ENCODE results near the gene TSEN2. TPM values are rescaled to one million over a fixed set of nuclear protein-coding genes. Genes with fewer than 3 reads are reported as not detected.

Gene TSEN2
- total and polyA plus RNA-seq, 2 of the 13 experiments (the other 11 are each of a cell fraction or from before 2014, with no cell fraction given): 11.0 to 17.3 TPM

DNA sequence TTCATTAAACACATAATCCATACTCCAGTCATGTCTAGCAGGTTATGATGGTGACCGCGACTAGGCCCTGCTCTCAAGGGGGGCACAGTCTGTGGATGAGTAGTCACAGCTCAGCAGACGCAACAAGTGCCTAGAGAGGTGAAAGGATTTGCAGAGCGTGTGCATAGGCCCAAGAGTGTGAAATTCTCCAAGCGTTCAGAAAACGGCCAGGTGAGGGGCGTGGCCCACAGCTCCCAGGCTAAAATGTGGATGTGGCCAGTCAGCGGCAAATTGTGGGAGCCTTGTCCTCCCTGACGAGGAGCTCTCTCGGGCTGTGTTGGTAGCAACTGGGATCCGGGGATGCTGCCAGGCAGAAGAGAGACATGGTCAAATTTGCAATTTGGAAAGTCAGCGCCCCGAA is 46.4 kb upstream of the TSEN2 start:
- no peaks in the 10 kb centered on the region for H3K4me1 ChIP-seq (ENCODE audit: insufficient read depth, low read length)
- H3K9me3 ChIP-seq (ENCODE audit: low read length): no peaks in the 10 kb centered on the region
- FAIRE-seq (no peak), DNase-seq (ENCODE audit: low spot score) (no peak), ATAC-seq (no peak; the same call in none of the 3 replicates)
- H3K36me3 ChIP-seq (replicated peaks in 1 of 2; ENCODE audit: control insufficient read depth in 1 of 2, insufficient read depth in 2 of 2, low read length in 2 of 2): peaks cover 0 to 9% of the 10 kb centered on the region in 2 experiments; a peak in 2 of 5 replicates
- H3K9ac ChIP-seq (ENCODE audit: insufficient read depth, low read depth, low read length): no peak overlapping the region
- no peaks in the 10 kb centered on the region for H3K79me2 ChIP-seq (ENCODE audit: insufficient read depth, low read length)
- H2AFZ ChIP-seq (ENCODE audit: low read length): no peak overlapping the region
- H3K27me3 ChIP-seq (ENCODE audit: control insufficient read depth in 1 of 2, insufficient read depth in 2 of 2, low read length in 2 of 2): no peaks in the 10 kb centered on the region
- ChIA-PET POLR2A (interaction anchor here (2.2 kb wide), 1 partner anchor 32 kb away, joined by 4 read pairs; no protein-coding TSS in a partner anchor), CTCF (ENCODE audit: low intra/inter-chr PET ratio, low total read pairs) (no interaction called here)
- BruUV-seq (replicated peaks): no TSS peak
- 99% methylated on average over 13 of the region's 13 CpGs for WGBS (ENCODE audit: low lambda C conversion rate)
- no peak overlapping the region for H3K27ac ChIP-seq (ENCODE audit: extremely low read length, insufficient read depth, low read length)
- no peak overlapping the region for H3K4me2 ChIP-seq (ENCODE audit: low read depth, low read length)
- TF ChIP-seq ZC3H13 (CRISPR knock-in tag; IDR thresholded peaks at IDR 0.05): 0 out of 2 replicates have a peak, but pooled peaks have one; percentile 2
- no peak for TF ChIP-seq ZNF333 (CRISPR knock-in tag; IDR thresholded peaks at IDR 0.05; ENCODE audit: borderline replicate concordance)
- no peak overlapping the region for H3K4me3 ChIP-seq (replicated peaks in 1 of 3; ENCODE audit: insufficient read depth in 1 of 3, low read depth in 2 of 3, low read length in 3 of 3)
- in situ Hi-C loops (cut with HindIII; ENCODE audit: extremely low pct_ligation_motif_present, low pct_unique_long_range_greater_than_20kb): no loop called here
- H4K20me1 ChIP-seq (ENCODE audit: insufficient read depth, low read length): no peaks in the 10 kb centered on the region
- intact Hi-C loops (cut with micrococcal nuclease; ENCODE audit: unreplicated experiment): no loop called here

- ChIA-PET CTCF (ENCODE audit: low intra/inter-chr PET ratio, low total read pairs) (no interaction called here), POLR2A (no interaction called here)
- Histone ChIP-seq H3K4me3 (replicated peaks in 1 of 3; ENCODE audit: insufficient read depth in 1 of 3, low read depth in 2 of 3, low read length in 3 of 3) (no peak overlapping the region), H3K4me2 (ENCODE audit: low read depth, low read length) (no peak overlapping the region), H3K4me1 (ENCODE audit: insufficient read depth, low read length) (peaks cover 3% of the 10 kb centered on the region), H3K79me2 (ENCODE audit: insufficient read depth, low read length) (no peaks in the 10 kb centered on the region), H3K27me3 (ENCODE audit: control insufficient read depth in 1 of 2, insufficient read depth in 2 of 2, low read length in 2 of 2) (no peaks in the 10 kb centered on the region), H3K9me3 (ENCODE audit: low read length) (no peaks in the 10 kb centered on the region), H2AFZ (ENCODE audit: low read length) (no peak overlapping the region), H3K9ac (ENCODE audit: insufficient read depth, low read depth, low read length) (no peak overlapping the region), H4K20me1 (ENCODE audit: insufficient read depth, low read length) (no peaks in the 10 kb centered on the region), H3K36me3 (replicated peaks in 1 of 2; ENCODE audit: control insufficient read depth in 1 of 2, insufficient read depth in 2 of 2, low read length in 2 of 2) (peaks cover 0 to 9% of the 10 kb centered on the region in 2 experiments; a peak in 2 of 5 replicates), H3K27ac (ENCODE audit: extremely low read length, insufficient read depth, low read length) (no peak overlapping the region)
- intact Hi-C loops (cut with micrococcal nuclease; ENCODE audit: unreplicated experiment): no loop called here
- FAIRE-seq (no peak), DNase-seq (ENCODE audit: low spot score) (no peak), ATAC-seq (no peak; the same call in 2 of the 3 replicates)
- BruUV-seq (replicated peaks): no TSS peak
- 100% methylated on average over 4 of the region's 4 CpGs for WGBS (ENCODE audit: low lambda C conversion rate)
- in situ Hi-C loops (cut with HindIII; ENCODE audit: extremely low pct_ligation_motif_present, low pct_unique_long_range_greater_than_20kb): no loop called here
- no peak for TF ChIP-seq HNRNPH1 (optimal IDR thresholded peaks at IDR 0.05; ENCODE audit: low read depth, low read length)
- TF ChIP-seq, protein P1, sequence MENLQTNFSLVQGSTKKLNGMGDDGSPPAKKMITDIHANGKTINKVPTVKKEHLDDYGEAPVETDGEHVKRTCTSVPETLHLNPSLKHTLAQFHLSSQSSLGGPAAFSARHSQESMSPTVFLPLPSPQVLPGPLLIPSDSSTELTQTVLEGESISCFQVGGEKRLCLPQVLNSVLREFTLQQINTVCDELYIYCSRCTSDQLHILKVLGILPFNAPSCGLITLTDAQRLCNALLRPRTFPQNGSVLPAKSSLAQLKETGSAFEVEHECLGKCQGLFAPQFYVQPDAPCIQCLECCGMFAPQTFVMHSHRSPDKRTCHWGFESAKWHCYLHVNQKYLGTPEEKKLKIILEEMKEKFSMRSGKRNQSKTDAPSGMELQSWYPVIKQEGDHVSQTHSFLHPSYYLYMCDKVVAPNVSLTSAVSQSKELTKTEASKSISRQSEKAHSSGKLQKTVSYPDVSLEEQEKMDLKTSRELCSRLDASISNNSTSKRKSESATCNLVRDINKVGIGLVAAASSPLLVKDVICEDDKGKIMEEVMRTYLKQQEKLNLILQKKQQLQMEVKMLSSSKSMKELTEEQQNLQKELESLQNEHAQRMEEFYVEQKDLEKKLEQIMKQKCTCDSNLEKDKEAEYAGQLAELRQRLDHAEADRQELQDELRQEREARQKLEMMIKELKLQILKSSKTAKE (CRISPR knock-in tag; IDR thresholded peaks at IDR 0.05; ENCODE audit: borderline replicate concordance): no peak
- TF ChIP-seq PCBP2 (optimal IDR thresholded peaks at IDR 0.05; ENCODE audit: low read depth, low read length, poor library complexity, severe bottlenecking): no peak
- TF ChIP-seq ZNF530 (CRISPR knock-in tag; IDR thresholded peaks at IDR 0.05; ENCODE audit: low read depth): no peak
- no peak for TF ChIP-seq FIP1L1 (IDR thresholded peaks at IDR 0.05; ENCODE audit: borderline replicate concordance, insufficient read depth, low read depth, low read length)
- TF ChIP-seq ZBTB20 (CRISPR knock-in tag; IDR thresholded peaks at IDR 0.05; ENCODE audit: borderline replicate concordance, low read depth): no peak
- no peak for TF ChIP-seq TMF1 (CRISPR knock-in tag; IDR thresholded peaks at IDR 0.05; ENCODE audit: low read depth)
- TF ChIP-seq, protein P2, sequence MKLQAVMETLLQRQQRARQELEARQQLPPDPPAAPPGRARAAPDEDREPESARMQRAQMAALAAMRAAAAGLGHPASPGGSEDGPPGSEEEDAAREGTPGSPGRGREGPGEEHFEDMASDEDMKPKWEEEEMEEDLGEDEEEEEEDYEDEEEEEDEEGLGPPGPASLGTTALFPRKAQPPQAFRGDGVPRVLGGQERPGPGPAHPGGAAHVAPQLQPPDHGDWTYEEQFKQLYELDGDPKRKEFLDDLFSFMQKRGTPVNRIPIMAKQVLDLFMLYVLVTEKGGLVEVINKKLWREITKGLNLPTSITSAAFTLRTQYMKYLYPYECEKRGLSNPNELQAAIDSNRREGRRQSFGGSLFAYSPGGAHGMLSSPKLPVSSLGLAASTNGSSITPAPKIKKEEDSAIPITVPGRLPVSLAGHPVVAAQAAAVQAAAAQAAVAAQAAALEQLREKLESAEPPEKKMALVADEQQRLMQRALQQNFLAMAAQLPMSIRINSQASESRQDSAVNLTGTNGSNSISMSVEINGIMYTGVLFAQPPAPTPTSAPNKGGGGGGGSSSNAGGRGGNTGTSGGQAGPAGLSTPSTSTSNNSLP (IDR thresholded peaks at IDR 0.05; ENCODE audit: low read depth, low read length): no peak
- no peak for TF ChIP-seq ZNF720 (CRISPR knock-in tag; IDR thresholded peaks at IDR 0.05)
- TF ChIP-seq ZNF572 (CRISPR knock-in tag; IDR thresholded peaks at IDR 0.05): no peak
- TF ChIP-seq DPF2 (CRISPR knock-in tag; IDR thresholded peaks at IDR 0.05; ENCODE audit: borderline replicate concordance, low read depth): no peak
Measured at GRCh38 chr3:12438318-12438717, 46.0 kb upstream of the TSEN2 start.
